ENCODE measurements around the gene IVD.

The IVD gene

GRCh38 chr15:40405501-40406381 lies at the start of gene IVD:
IVD (plus strand) TSS chr15:40405795; CDS start chr15:40405828, 33 bp downstream.
- peak within 1 kb of the TSS; percentile 94 for H3K4me3 ChIP-seq (replicated peaks in 1 of 2; ENCODE audit: low read depth in 2 of 2, low read length in 2 of 2)
- TF ChIP-seq, protein P1, sequence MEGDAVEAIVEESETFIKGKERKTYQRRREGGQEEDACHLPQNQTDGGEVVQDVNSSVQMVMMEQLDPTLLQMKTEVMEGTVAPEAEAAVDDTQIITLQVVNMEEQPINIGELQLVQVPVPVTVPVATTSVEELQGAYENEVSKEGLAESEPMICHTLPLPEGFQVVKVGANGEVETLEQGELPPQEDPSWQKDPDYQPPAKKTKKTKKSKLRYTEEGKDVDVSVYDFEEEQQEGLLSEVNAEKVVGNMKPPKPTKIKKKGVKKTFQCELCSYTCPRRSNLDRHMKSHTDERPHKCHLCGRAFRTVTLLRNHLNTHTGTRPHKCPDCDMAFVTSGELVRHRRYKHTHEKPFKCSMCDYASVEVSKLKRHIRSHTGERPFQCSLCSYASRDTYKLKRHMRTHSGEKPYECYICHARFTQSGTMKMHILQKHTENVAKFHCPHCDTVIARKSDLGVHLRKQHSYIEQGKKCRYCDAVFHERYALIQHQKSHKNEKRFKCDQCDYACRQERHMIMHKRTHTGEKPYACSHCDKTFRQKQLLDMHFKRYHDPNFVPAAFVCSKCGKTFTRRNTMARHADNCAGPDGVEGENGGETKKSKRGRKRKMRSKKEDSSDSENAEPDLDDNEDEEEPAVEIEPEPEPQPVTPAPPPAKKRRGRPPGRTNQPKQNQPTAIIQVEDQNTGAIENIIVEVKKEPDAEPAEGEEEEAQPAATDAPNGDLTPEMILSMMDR (IDR thresholded peaks at IDR 0.05; ENCODE audit: low read depth, low read length), result no peak
- peak; percentile 95 to 97 for DNase-seq (ENCODE audit: low read depth in 2 of 2)

DNA sequence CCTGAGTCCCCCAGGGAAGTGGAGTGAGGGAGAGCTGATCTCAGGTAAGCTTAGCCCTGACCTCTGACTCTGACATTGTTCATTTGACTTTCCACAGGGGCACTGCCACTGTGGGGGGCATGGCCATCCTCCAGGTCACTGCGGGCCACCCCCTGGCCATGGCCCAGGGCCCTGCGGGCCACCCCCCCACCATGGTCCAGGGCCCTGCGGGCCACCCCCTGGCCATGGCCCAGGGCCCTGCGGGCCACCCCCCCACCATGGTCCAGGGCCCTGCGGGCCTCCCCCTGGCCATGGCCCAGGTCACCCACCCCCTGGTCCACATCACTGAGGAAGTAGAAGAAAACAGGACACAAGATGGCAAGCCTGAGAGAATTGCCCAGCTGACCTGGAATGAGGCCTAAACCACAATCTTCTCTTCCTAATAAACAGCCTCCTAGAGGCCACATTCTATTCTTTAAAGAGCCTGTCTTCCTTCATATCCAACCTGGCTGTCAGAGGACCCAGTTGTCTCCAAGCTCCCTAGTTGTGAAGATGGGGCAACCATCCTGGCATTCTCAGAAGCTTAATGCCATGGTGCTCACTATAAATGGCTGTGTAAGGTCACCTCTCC lies 49.5 kb upstream of the IVD start:
- TF ChIP-seq, protein P1 (IDR thresholded peaks at IDR 0.05; ENCODE audit: low read depth, low read length), result no peak
- peak in 1 of 2 donors; percentile 35 for DNase-seq (ENCODE audit: low read depth in 2 of 2)
- no peak overlapping the region for H3K4me3 ChIP-seq (replicated peaks in 1 of 2; ENCODE audit: low read depth in 2 of 2, low read length in 2 of 2)

- H3K4me3 ChIP-seq (replicated peaks in 1 of 2; ENCODE audit: low read depth in 2 of 2, low read length in 2 of 2), result no peak overlapping the region
- TF ChIP-seq, protein P1 (IDR thresholded peaks at IDR 0.05; ENCODE audit: low read depth, low read length), result no peak
- no peak for DNase-seq (ENCODE audit: low read depth in 2 of 2)
These were observed 48.3 kb upstream of the IVD start for GRCh38 chr15:40357246-40357645.

- H3K4me3 ChIP-seq (replicated peaks in 1 of 2; ENCODE audit: low read depth in 2 of 2, low read length in 2 of 2), result peak within 1 kb of the TSS; percentile 52 to 54
- DNase-seq (ENCODE audit: low read depth in 2 of 2), result peak; percentile 74 to 81
- TF ChIP-seq, protein P1 (IDR thresholded peaks at IDR 0.05; ENCODE audit: low read depth, low read length), result no peak
These were observed 47.7 kb upstream of the IVD start, which contains the start of gene DISP2 for GRCh38 chr15:40357723-40358470. DISP2 (plus strand) TSS chr15:40358219; CDS start chr15:40358322, 103 bp downstream.

DNA sequence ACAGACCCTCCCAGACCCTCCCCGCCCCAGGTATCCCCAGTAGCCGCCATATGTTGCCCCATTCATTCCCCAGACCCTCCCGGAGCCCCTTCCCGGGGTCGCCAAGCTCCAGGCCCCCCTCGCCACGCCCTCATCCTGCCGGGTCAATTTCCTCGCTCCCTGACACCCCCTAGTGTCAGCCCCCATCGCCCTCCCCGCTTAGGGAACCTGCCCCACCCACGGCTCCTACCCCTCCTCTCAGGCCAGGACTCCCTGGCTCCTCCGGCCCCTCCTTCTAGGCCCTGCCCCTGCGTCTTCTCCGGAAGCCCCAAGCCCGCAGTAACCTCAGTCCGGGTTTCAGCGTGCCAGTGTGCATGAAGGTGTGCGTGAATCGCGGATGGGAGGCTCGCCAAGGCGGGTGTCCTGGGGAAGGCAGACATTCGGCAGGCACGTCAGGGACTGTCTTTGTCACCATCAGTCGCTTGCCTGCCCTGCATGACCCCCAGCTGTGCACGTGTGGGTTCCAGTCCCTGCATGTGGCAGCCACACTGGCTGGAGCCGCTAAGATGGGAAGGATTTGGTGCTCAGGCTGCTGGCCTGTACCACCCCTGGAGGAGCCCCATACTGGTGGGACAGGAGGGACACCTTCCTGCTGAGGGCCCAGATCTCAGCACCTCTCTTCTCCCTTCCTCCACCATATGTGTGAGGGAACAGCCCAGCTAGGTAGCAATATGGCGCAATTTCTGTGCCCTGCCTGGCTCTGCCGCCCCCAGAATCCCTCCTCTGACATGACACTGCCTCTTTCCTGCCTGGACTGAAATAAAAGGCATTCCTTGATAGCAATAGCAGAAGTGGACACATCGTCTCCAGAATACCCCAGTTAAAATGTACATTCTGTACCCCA lies 46.9 kb upstream of the IVD start:
- TF ChIP-seq, protein P1 (IDR thresholded peaks at IDR 0.05; ENCODE audit: low read depth, low read length), result peak; percentile 6
- H3K4me3 ChIP-seq (replicated peaks in 1 of 2; ENCODE audit: low read depth in 2 of 2, low read length in 2 of 2), result peak overlapping the region; percentile 51 to 52
- DNase-seq (ENCODE audit: low read depth in 2 of 2), result no peak

DNA sequence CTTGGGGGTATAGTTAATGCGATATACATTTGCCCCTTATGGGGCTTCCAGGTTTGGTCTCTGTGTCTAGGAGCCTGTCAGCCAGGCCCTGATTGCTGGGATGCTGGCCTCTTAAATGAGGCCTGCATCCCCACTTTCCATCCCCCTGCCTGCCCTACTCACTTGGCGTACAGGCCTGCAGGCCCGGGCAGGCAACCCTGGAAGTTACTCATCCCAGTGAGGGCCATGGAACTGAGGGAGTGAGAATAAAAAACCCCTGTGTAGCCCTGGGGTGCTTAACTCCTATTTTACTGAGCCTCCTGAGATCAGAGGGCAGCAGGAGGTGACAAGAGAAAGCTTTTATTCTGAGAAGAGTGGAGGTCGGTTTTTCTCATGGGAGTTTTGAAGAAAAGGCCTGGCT lies 45.6 kb upstream of the IVD start:
- H3K4me3 ChIP-seq (replicated peaks in 1 of 2; ENCODE audit: low read depth in 2 of 2, low read length in 2 of 2), result no peak overlapping the region
- TF ChIP-seq, protein P1 (IDR thresholded peaks at IDR 0.05; ENCODE audit: low read depth, low read length), result no peak
- DNase-seq (ENCODE audit: low read depth in 2 of 2), result no peak
